T-cell (primary cell): ENCODE measurements around the gene RAB23. TPM values are rescaled to one million over a fixed set of nuclear protein-coding genes. Genes with fewer than 3 reads are reported as not detected.
A peak's percentile ranks its signal among the peaks of the same experiment; 100 is the strongest.

Experiments
- ATAC-seq, 4 experiments: fragments of 200-7000 bp in 3 of 4; fragments of 150-1000 bp in 1 of 4; cut with Tn5 transposase; replicated peaks in 1 of 4; 1 replicate in 3 of 4; 2 replicates in 1 of 4; pipeline ENCODE4 v1.10.0; 2021; ENCODE audit warnings: moderate library complexity in 3 of 4, mild to moderate bottlenecking in 2 of 4, moderate number of reproducible peaks in 1 of 4
- CTCF ChIA-PET, 2 donors: fragments of 300-600 bp; sonication (Branson Sonifier 250); formaldehyde crosslinking; loops; one replicate each; lab custom pipeline; 2022; ENCODE audit warnings: antibody characterized with exemption in 2 of 2; lab: Charles Lee
- POLR2A ChIA-PET, 2 donors: fragments of 300-600 bp; sonication (Branson Sonifier 250); formaldehyde crosslinking; loops; one replicate each; lab custom pipeline; 2022; ENCODE audit warnings: antibody characterized with exemption in 2 of 2; lab: Charles Lee
- DNase-seq, 35 experiments: peaks; one replicate each; pipeline versions ENCODE4 v3.0.0 to v3.0.0-alpha.2; 2013 to 2023
- H3K27ac ChIP-seq: one replicate; pipeline ENCODE4 v1.5.1; 2013; ENCODE audit warnings: low read length
- H3K27me3 ChIP-seq, 2 experiments: replicated peaks in 1 of 2; 1 replicate in 1 of 2; 2 replicates in 1 of 2; pipeline versions ENCODE4 v1.6.1 to v1.7.0; 2013; ENCODE audit warnings: low read length in 1 of 2, mixed read lengths in 1 of 2; ENCODE audit not compliant: control insufficient read depth in 2 of 2, insufficient read depth in 2 of 2; ENCODE audit errors: extremely low read depth in 1 of 2
- H3K36me3 ChIP-seq, 2 donors: 1 replicate in 1 of 2; 2 replicates in 1 of 2; pipeline versions ENCODE4 v1.6.1 to v1.7.0; 2013; ENCODE audit warnings: low read length in 1 of 2; ENCODE audit not compliant: control insufficient read depth in 2 of 2, insufficient read depth in 1 of 2; ENCODE audit errors: extremely low read depth in 1 of 2
- H3K4me1 ChIP-seq, 2 experiments: 1 replicate in 1 of 2; 2 replicates in 1 of 2; pipeline versions ENCODE4 v1.6.1 to v1.7.0; 2013; ENCODE audit warnings: low read length in 2 of 2, mixed read lengths in 1 of 2; ENCODE audit not compliant: insufficient read depth in 2 of 2, control insufficient read depth in 1 of 2; ENCODE audit errors: extremely low read depth in 1 of 2
- H3K4me3 ChIP-seq, 2 donors: 1 replicate in 1 of 2; 2 replicates in 1 of 2; pipeline versions ENCODE4 v1.5.1 to v1.7.0; 2013; ENCODE audit warnings: mild to moderate bottlenecking in 2 of 2, low read length in 1 of 2, moderate library complexity in 1 of 2; ENCODE audit not compliant: control insufficient read depth in 1 of 2; ENCODE audit errors: extremely low read depth in 1 of 2
- H3K9me3 ChIP-seq: 2 replicates; pipeline ENCODE4 v1.7.0; 2013
- H3K27ac Mint-ChIP-seq, 2 donors: one replicate each; pipeline ENCODE4 v1.8.0; 2020 to 2021; ENCODE audit warnings: mild to moderate bottlenecking in 2 of 2, mixed read lengths in 2 of 2
- H3K27me3 Mint-ChIP-seq, 2 donors: one replicate each; pipeline ENCODE4 v1.8.0; 2021 to 2022; ENCODE audit warnings: mixed read lengths in 2 of 2
- H3K36me3 Mint-ChIP-seq: one replicate; pipeline ENCODE4 v1.8.0; 2021; ENCODE audit warnings: mixed read lengths
- H3K4me1 Mint-ChIP-seq, 3 donors: one replicate each; pipeline ENCODE4 v1.8.0; 2020 to 2022; ENCODE audit warnings: mixed read lengths in 3 of 3, mild to moderate bottlenecking in 1 of 3
- H3K4me3 Mint-ChIP-seq, 3 donors: one replicate each; pipeline ENCODE4 v1.8.0; 2020 to 2022; ENCODE audit warnings: mild to moderate bottlenecking in 3 of 3, mixed read lengths in 3 of 3, moderate library complexity in 3 of 3
- H3K9me3 Mint-ChIP-seq, 3 donors: one replicate each; pipeline ENCODE4 v1.8.0; 2020 to 2022; ENCODE audit warnings: mixed read lengths in 3 of 3
- WGBS: methylation state at CpG from one replicate; pipeline ENCODE4 v1.1.5; 2013; ENCODE audit warnings: missing lambda C conversion rate; ENCODE audit not compliant: insufficient coverage; 5-methylcytosine and 5-hydroxymethylcytosine counted together
- total RNA-seq, 35 experiments: library from RNA in 6 of 35; stranded (reverse) in 6 of 35; fragments of 120-200 nt in 1 of 35; gene quantifications; one replicate each; pipeline versions ENCODE4 v1.2.1 to v1.2.4 and lab custom pipeline; 2013 to 2026

The RAB23 gene
- total RNA-seq, 5 donors from 2014 or later (not counting 1 experiment from before 2014, with no cell fraction given): 0.23 to 1.6 (median 0.82) TPM

DNA sequence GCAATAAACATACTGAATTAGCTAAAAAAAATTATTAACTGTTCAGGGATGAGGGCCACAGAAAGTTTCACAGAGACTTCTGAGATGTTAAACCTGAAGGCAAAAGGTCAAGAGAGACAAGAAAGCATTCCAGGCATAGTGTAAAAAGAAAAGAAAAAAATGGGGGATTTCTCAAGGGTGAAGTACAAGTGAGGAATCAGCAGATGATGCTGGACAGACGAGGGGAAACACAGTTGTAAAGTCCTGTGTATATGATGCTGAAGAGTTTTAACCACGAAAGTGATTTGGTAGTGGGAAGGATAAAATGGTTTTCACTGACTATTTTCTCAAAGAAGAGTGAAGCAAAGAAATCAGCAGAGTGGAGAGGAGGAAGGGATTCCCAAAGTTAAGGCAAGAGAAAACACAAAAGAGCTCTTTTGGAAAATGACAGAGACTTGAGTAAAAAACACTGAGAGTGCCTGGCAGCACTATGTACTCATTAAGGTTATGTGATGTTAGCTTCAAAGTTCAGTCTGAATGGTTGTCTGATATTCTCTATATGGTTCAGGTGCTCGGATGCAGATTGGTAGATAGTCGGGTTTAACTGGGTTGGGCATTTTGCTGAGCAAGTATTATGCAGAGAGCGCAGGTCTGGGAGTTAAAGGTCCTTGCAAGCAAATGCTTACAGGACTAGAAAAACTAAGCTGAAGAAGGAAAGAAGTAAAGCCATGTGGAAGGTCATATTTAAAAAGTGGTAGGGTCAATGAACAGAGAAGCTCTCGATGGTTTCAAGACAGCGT, 16.4 kb downstream of the RAB23 start:
- Mint-ChIP-seq H3K27ac (no peak overlapping the region), H3K36me3 (no peaks in the 10 kb centered on the region)
- WGBS: 88% methylated on average over 7 of the region's 7 CpGs

DNA sequence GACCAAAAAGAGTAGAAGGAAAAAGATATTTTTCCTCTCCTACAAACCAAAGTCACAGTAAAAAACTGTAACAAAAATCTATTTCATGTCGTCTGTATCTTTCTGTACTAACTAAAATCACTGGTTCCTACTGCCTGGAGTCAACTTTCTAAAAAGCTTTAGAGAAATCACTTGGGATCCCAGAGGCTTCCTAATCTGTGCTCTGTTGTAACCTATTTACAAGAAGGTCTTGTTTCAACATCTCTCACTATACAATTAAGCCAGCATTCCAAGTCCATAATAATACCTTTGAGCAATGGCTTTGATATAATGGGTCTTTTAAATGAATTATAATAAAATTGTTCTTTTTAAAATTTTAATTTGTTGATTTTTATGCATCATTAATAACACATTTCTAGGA, 20.4 kb downstream of the RAB23 start:
- no peaks in the 10 kb centered on the region for H3K9me3 Mint-ChIP-seq

More for the DNA sequence above, 16.4 kb downstream of the RAB23 start:
- ATAC-seq: no peak
- Mint-ChIP-seq H3K4me1 (no peaks in the 10 kb centered on the region), H3K27me3 (no peaks in the 10 kb centered on the region), H3K4me3 (no peak overlapping the region), H3K9me3 (no peaks in the 10 kb centered on the region)
- Histone ChIP-seq H3K27me3 (no peaks in the 10 kb centered on the region), H3K36me3 (no peaks in the 10 kb centered on the region), H3K4me3 (no peak overlapping the region), H3K9me3 (no peaks in the 10 kb centered on the region), H3K27ac (no peak overlapping the region), H3K4me1 (no peaks in the 10 kb centered on the region)
- POLR2A ChIA-PET: no interaction called here
- no peak for DNase-seq
- CTCF ChIA-PET: no interaction called here

GRCh38 chr6:57198926-57199636, 23.0 kb downstream of the RAB23 start:
- Mint-ChIP-seq H3K36me3 (no peaks in the 10 kb centered on the region), H3K4me1 (no peaks in the 10 kb centered on the region), H3K9me3 (no peaks in the 10 kb centered on the region), H3K27ac (no peak overlapping the region), H3K4me3 (no peak overlapping the region), H3K27me3 (no peaks in the 10 kb centered on the region)
- Histone ChIP-seq H3K9me3 (no peaks in the 10 kb centered on the region), H3K4me3 (no peak overlapping the region), H3K4me1 (no peaks in the 10 kb centered on the region), H3K27me3 (no peaks in the 10 kb centered on the region), H3K36me3 (no peaks in the 10 kb centered on the region), H3K27ac (no peak overlapping the region)
- ChIA-PET CTCF (no interaction called here), POLR2A (no interaction called here)
- ATAC-seq (no peak), DNase-seq (no peak)
- 96% methylated on average over 3 of the region's 6 CpGs for WGBS

More for the DNA sequence above, 20.4 kb downstream of the RAB23 start:
- Histone ChIP-seq H3K9me3 (no peaks in the 10 kb centered on the region), H3K4me1 (no peaks in the 10 kb centered on the region), H3K27ac (no peak overlapping the region), H3K27me3 (no peaks in the 10 kb centered on the region), H3K36me3 (no peaks in the 10 kb centered on the region), H3K4me3 (no peak overlapping the region)
- Mint-ChIP-seq H3K27me3 (no peaks in the 10 kb centered on the region), H3K36me3 (no peaks in the 10 kb centered on the region), H3K4me1 (no peaks in the 10 kb centered on the region), H3K27ac (no peak overlapping the region), H3K4me3 (no peak overlapping the region)
- 86% methylated on average over 1 of the region's 1 CpG for WGBS
- no peak for ATAC-seq
- DNase-seq: no peak
- POLR2A ChIA-PET: no interaction called here
- CTCF ChIA-PET: no interaction called here

- Histone ChIP-seq H3K27me3 (no peaks in the 10 kb centered on the region), H3K9me3 (no peaks in the 10 kb centered on the region), H3K4me3 (no peak overlapping the region), H3K36me3 (no peaks in the 10 kb centered on the region), H3K4me1 (no peaks in the 10 kb centered on the region), H3K27ac (no peak overlapping the region)
- no peaks in the 10 kb centered on the region for H3K9me3 Mint-ChIP-seq
- H3K4me3 Mint-ChIP-seq: no peak overlapping the region
- H3K4me1 Mint-ChIP-seq: no peaks in the 10 kb centered on the region
- ChIA-PET POLR2A (interaction anchor here in 1 of 2 donors (0.6 kb wide), 1 partner anchor 8 kb away, joined by 3 read pairs; no protein-coding TSS in a partner anchor), CTCF (no interaction called here)
- no peak overlapping the region for H3K27ac Mint-ChIP-seq
- H3K36me3 Mint-ChIP-seq: no peaks in the 10 kb centered on the region
- no peaks in the 10 kb centered on the region for H3K27me3 Mint-ChIP-seq
- WGBS: no CpG with 5 or more reads among the region's 2 CpGs
- no peak for DNase-seq
- ATAC-seq: no peak
These were observed 26.6 kb downstream of the RAB23 start for GRCh38 chr6:57195457-57195856.

DNA sequence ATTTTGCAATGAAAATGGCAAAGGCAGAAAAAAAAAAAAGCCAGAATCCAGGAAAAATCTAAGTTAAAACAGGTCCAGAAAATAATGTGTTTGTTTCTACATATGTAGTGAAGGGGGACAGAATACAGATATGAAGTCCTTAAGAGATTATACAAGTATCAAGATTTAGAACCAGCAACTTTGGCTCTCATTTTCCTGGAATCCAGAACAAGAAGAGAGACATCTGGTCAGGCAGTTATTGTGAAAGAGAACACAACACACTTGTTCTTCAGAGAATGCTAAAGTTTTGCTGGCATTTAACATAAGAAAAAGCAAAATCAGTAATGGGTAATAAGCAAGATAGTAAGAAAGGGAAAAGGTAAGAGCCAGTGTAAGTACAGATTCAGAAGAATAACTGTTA, 28.9 kb downstream of the RAB23 start:
- Histone ChIP-seq H3K4me1 (no peaks in the 10 kb centered on the region), H3K36me3 (no peaks in the 10 kb centered on the region), H3K4me3 (no peak overlapping the region), H3K27me3 (no peaks in the 10 kb centered on the region), H3K9me3 (no peaks in the 10 kb centered on the region), H3K27ac (no peak overlapping the region)
- Mint-ChIP-seq H3K4me1 (peaks cover 0 to 5% (median 3%) of the 10 kb centered on the region in 3 donors), H3K9me3 (no peaks in the 10 kb centered on the region), H3K36me3 (no peaks in the 10 kb centered on the region), H3K27me3 (no peaks in the 10 kb centered on the region), H3K27ac (no peak overlapping the region), H3K4me3 (no peak overlapping the region)
- ChIA-PET CTCF (no interaction called here), POLR2A (no interaction called here)
- DNase-seq (no peak), ATAC-seq (no peak)

DNA sequence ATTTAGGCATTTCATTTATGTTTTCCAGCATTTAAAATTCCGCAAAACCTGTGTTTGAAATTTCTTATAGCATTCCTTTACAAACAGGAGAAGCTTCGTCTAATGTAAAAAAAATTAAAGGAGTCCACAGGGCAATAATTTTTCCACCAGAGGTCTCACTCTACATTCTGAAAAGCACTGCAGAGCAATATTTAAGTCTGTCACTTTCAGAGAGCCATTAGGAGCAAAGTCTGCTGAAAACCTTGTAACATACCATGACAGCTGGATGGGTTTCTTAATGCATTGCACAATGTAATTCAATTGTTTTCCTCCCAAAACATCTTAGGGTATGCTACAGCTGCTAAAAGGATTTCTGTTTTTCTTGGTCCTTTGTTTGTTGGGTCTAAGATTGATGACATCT, 32.0 kb downstream of the RAB23 start:
- H3K36me3 Mint-ChIP-seq: peaks cover 5% of the 10 kb centered on the region
- H3K9me3 Mint-ChIP-seq: no peaks in the 10 kb centered on the region
- POLR2A ChIA-PET: no interaction called here
- H3K27ac ChIP-seq: no peak overlapping the region
- no peaks in the 10 kb centered on the region for H3K9me3 ChIP-seq
- H3K4me3 Mint-ChIP-seq: no peak overlapping the region
- H3K27me3 Mint-ChIP-seq: no peaks in the 10 kb centered on the region
- no peaks in the 10 kb centered on the region for H3K4me1 ChIP-seq
- no peak overlapping the region for H3K4me3 ChIP-seq
- DNase-seq (no peak), ATAC-seq (no peak)
- CTCF ChIA-PET: interaction anchor here in 1 of 2 donors (1.5 kb wide), 1 partner anchor 126 kb away, joined by 10 read pairs; the partner anchor contains the start of gene PRIM2
- WGBS: no CpG with 5 or more reads among the region's 2 CpGs
- no peaks in the 10 kb centered on the region for H3K36me3 ChIP-seq
- peak overlapping the region in 1 of 2 donors; percentile 34 for H3K27ac Mint-ChIP-seq
- no peaks in the 10 kb centered on the region for H3K27me3 ChIP-seq
- H3K4me1 Mint-ChIP-seq: peaks cover 0 to 5% (median 3%) of the 10 kb centered on the region in 3 donors
